GM19023 (cell line): Measurements from ENCODE around the gene LRRFIP1.
"Not testable (repeated sequence)": the region's sequence is repeated elsewhere in the genome, so short reads cannot be mapped to it uniquely, and the experiment has no call there.

Experiments used
- ATAC-seq: cut with Tn5 transposase; IDR thresholded peaks from one replicate; pipeline ENCODE4 v1.9.1; 2021; ENCODE audit warnings: mild to moderate bottlenecking, moderate library complexity; ENCODE audit not compliant: unreplicated experiment

LRRFIP1 gene

GRCh38 chr2:237597196-237598145 is 29.9 kb upstream of the LRRFIP1 start:
- no peak for ATAC-seq

- no peak for ATAC-seq
Observed at GRCh38 chr2:237598468-237599208, 28.7 kb upstream of the LRRFIP1 start.

GRCh38 chr2:237599465-237600110 is 27.8 kb upstream of the LRRFIP1 start:
- ATAC-seq, result no peak

GRCh38 chr2:237600205-237600846 is 27.1 kb upstream of the LRRFIP1 start:
- no peak for ATAC-seq

- ATAC-seq, result no peak
Observed at GRCh38 chr2:237601453-237602116, 25.8 kb upstream of the LRRFIP1 start.

GRCh38 chr2:237602409-237602808 is 25.0 kb upstream of the LRRFIP1 start:
- ATAC-seq, result no peak

- ATAC-seq, result peak; percentile 20
Observed at GRCh38 chr2:237603049-237603717, 24.2 kb upstream of the LRRFIP1 start.

- ATAC-seq, result peak; percentile 55
Observed at GRCh38 chr2:237603718-237604362, 23.5 kb upstream of the LRRFIP1 start.

GRCh38 chr2:237604391-237604790 is 23.0 kb upstream of the LRRFIP1 start:
- no peak for ATAC-seq

- ATAC-seq, result no peak
Observed at GRCh38 chr2:237604960-237605359, 22.4 kb upstream of the LRRFIP1 start.

- not testable (repeated sequence) for ATAC-seq
Observed at GRCh38 chr2:237606522-237606921, 20.9 kb upstream of the LRRFIP1 start.

- no peak for ATAC-seq
Observed at GRCh38 chr2:237612527-237613357, 14.6 kb upstream of the LRRFIP1 start.

- ATAC-seq, result no peak
Observed at GRCh38 chr2:237613679-237614078, 13.7 kb upstream of the LRRFIP1 start.

GRCh38 chr2:237614151-237614720 is 13.2 kb upstream of the LRRFIP1 start:
- no peak for ATAC-seq

- ATAC-seq, result no peak
Observed at GRCh38 chr2:237615631-237616249, 11.6 kb upstream of the LRRFIP1 start.

- no peak for ATAC-seq
Observed at GRCh38 chr2:237616373-237616733, 11.0 kb upstream of the LRRFIP1 start.

- ATAC-seq, result no peak
Observed at GRCh38 chr2:237616734-237617586, 10.4 kb upstream of the LRRFIP1 start.
